Measurements from ENCODE around the gene MORN5.

Gene MORN5

GRCh38 chr9:122130837-122131236 lies 28.9 kb upstream of the MORN5 start:
- no peak for TF ChIP-seq CTCF (IDR thresholded peaks at IDR 0.05; ENCODE audit: low read depth, low read length, missing control alignments)
- DNase-seq (ENCODE audit: low read depth): no peak
- no peak overlapping the region for H3K4me3 ChIP-seq (ENCODE audit: low read depth, low read length)

GRCh38 chr9:122131401-122132001 lies 28.2 kb upstream of the MORN5 start:
- no peak for DNase-seq (ENCODE audit: low read depth)
- no peak overlapping the region for H3K4me3 ChIP-seq (ENCODE audit: low read depth, low read length)
- TF ChIP-seq CTCF (IDR thresholded peaks at IDR 0.05; ENCODE audit: low read depth, low read length, missing control alignments): no peak

- DNase-seq (ENCODE audit: low read depth): no peak
- no peak overlapping the region for H3K4me3 ChIP-seq (ENCODE audit: low read depth, low read length)
- TF ChIP-seq CTCF (IDR thresholded peaks at IDR 0.05; ENCODE audit: low read depth, low read length, missing control alignments): no peak
These were observed 27.2 kb upstream of the MORN5 start for GRCh38 chr9:122132539-122132938.

GRCh38 chr9:122133263-122133983 lies 26.3 kb upstream of the MORN5 start:
- no peak for TF ChIP-seq CTCF (IDR thresholded peaks at IDR 0.05; ENCODE audit: low read depth, low read length, missing control alignments)
- no peak for DNase-seq (ENCODE audit: low read depth)
- no peak overlapping the region for H3K4me3 ChIP-seq (ENCODE audit: low read depth, low read length)

- TF ChIP-seq CTCF (IDR thresholded peaks at IDR 0.05; ENCODE audit: low read depth, low read length, missing control alignments): no peak
- H3K4me3 ChIP-seq (ENCODE audit: low read depth, low read length): no peak overlapping the region
- DNase-seq (ENCODE audit: low read depth): no peak
These were observed 25.6 kb upstream of the MORN5 start for GRCh38 chr9:122133984-122134535.

- DNase-seq (ENCODE audit: low read depth): no peak
- TF ChIP-seq CTCF (IDR thresholded peaks at IDR 0.05; ENCODE audit: low read depth, low read length, missing control alignments): no peak
- H3K4me3 ChIP-seq (ENCODE audit: low read depth, low read length): no peak overlapping the region
These were observed 24.7 kb upstream of the MORN5 start for GRCh38 chr9:122134822-122135528.

All from GM12864 (cell line).